GM18498 (cell line): ENCODE measurements around the gene KLHL29.

Experiments used
- ATAC-seq: cut with Tn5 transposase; IDR thresholded peaks from one replicate; pipeline ENCODE4 v1.9.1; 2021; ENCODE audit warnings: mild to moderate bottlenecking, moderate library complexity; ENCODE audit not compliant: unreplicated experiment

The KLHL29 gene

DNA sequence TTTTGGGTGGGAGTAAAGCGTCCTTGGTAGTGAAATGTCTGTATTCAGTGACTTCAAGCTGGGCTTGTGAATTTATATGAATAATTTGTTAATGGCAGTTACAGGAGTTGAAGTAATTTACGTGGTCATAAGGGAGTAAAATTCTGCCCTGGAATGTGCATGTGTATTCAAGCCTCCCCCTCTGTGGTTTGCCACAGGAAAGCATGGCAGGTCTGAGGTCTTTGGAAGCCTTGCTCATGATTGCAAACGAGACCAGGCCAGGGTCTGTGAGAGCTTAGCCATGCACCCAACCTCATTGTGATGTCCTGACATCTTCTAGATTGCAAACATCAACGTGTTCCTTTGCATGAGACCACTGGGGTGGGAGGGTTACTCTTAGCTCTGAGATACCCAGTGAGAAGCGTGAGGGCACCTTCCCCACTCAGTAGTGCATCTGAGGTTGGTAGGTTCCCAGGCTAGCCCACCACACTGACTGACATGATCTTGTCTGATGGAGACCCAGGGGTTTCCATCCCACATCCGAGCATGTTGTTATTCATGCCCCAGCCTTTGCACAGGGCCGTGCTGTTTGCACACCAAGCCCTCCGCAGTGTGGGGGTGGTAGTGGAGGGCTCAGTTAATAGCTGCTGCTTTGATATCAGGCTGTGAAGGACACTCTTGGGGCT lies 216.5 kb downstream of the KLHL29 start:
- no peak for ATAC-seq

GRCh38 chr2:23602116-23602515 lies 217.1 kb downstream of the KLHL29 start:
- no peak for ATAC-seq

- no peak for ATAC-seq
Measured at GRCh38 chr2:23603156-23603555, 218.2 kb downstream of the KLHL29 start.

DNA sequence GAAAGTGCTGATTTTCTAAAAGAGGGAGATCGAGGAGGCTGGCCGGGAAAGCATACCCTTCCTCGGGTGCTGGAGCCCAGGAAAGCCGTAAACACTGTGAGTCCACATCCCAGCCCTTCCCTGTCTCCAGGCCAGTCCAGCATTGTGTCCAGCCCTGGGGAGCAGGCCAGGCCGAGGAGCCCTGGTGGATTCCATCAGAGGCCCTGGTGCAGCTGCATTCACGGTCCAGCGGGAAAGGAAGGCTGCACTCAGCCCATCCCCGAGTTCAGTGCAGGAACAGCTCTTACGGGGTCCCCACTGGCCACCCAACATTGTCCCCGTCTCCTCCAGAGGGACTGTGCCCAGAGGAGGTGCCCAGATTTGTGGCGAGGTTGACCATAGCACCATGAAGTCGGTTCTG lies 218.6 kb downstream of the KLHL29 start:
- no peak for ATAC-seq

GRCh38 chr2:23604731-23605130 lies 219.8 kb downstream of the KLHL29 start:
- ATAC-seq = no peak

- ATAC-seq = no peak
Measured at GRCh38 chr2:23605236-23605635, 220.3 kb downstream of the KLHL29 start.

- ATAC-seq = no peak
Measured at GRCh38 chr2:23606196-23606595, 221.2 kb downstream of the KLHL29 start.

- ATAC-seq = no peak
Measured at GRCh38 chr2:23606968-23607367, 222.0 kb downstream of the KLHL29 start.

- no peak for ATAC-seq
Measured at GRCh38 chr2:23607925-23608324, 222.9 kb downstream of the KLHL29 start.

- ATAC-seq = no peak
Measured at GRCh38 chr2:23609254-23609653, 224.3 kb downstream of the KLHL29 start.

GRCh38 chr2:23611839-23612238 lies 226.9 kb downstream of the KLHL29 start:
- no peak for ATAC-seq

DNA sequence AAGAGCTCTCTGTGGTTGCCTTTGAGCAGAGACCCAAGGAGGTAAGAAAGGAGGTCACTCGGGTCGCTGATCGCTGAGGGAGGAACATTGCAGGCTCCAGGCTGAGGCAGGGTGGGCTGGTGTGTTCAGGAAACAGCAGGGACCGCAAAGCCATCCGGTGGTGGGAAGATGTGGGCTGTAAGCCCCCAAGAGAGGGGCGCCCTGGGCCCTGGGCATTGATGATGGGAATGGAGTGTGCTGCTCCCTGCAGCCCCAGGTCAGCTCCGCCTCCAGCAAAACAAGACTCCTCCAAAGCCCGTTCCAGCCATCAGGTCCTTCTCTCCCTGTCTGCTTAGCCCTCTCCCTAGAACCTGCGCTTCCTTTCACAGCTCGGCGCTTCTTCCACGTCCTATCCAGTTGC lies 229.7 kb downstream of the KLHL29 start:
- ATAC-seq = no peak

DNA sequence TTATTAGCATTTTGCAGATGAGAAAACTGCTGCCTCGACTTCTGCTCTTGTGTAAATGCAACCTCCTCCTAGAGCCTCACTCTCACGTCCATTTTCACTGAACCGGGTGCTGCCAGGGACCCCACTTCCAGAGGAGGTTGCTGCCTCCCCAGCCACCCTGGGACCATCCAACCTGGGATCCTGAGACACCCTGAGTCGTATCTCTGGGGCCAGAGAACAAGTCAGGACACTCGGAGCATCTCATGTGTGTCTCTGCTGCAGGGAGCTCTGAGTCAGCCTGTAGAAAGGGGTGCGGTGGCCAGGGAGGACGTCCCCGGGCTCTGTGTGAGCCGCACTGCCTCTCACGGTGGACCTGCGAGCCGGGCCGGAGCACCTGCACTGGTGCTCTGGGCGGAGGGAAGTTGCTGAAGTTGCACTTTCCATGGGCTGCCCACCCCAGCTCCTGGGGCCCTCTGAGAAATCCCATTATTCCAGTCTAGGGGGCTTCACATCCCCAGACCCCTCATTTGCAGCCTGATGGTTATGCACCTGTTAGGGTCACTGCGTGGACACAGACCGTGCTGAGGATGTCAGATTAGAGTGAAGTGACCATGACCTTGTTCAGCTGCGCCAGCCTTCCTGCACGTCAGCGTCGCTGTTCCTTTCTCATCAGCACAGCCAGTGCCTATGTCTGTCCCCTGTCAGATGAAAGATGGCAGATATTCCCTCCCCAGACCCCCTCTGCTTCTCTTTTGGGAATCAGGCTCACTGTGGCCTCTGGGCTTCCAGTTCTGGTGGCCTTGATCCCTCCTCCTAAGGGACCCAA lies 230.4 kb downstream of the KLHL29 start:
- no peak for ATAC-seq

GRCh38 chr2:23616630-23617029 lies 231.7 kb downstream of the KLHL29 start:
- ATAC-seq = no peak

DNA sequence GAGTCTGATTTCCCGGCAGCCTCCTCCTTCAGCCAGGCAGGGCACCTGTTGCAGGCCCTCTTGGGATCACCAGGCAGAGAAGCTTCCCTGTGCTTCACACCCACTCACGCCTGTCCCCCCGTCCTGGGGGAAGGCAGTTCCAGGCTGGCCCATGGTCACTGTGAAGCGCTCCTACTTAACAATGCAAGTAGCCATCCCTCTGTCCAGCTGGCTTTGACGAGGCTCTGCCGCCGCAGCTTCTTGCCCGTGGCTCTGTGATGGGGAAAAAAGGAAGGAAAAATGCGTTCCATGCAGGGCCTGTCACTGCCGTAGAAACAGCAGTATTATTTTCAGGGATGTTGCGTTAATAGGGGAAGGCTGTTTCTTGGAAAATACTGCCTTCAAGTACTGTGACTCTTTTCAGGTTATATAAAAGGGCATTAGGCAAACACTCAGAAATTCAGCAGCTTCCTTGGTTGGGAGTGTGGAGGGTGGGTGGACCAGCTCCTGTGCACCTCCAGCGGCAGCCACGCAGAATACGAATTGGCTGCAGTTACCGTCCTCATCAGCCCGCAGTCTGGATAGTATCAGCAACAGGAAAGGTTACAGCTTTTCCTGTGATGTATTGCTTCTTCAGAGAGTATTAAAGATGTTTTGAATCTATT lies 232.3 kb downstream of the KLHL29 start:
- no peak for ATAC-seq

- no peak for ATAC-seq
Measured at GRCh38 chr2:23617811-23618215, 232.8 kb downstream of the KLHL29 start.

DNA sequence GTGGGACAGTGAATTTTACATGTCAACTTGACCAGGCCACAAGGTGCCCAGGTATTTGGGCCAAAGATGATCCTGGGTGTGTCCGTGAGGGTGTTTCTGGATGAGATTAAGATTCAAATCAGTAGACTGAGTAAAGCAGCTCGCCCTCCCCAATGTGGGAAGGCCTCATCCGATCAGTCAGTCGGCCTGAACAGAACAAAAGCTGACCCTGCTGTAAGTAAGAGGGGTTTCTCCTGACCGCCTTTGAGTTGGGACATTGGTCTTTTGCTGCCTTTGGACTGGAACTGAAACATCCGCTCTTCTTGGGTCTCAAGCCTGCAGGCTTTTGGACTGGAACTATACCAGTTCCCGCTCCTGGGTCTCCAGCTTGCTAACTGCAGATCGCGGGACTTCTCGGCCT lies 233.3 kb downstream of the KLHL29 start:
- ATAC-seq = no peak

GRCh38 chr2:23618794-23619530 lies 234.0 kb downstream of the KLHL29 start:
- no peak for ATAC-seq

DNA sequence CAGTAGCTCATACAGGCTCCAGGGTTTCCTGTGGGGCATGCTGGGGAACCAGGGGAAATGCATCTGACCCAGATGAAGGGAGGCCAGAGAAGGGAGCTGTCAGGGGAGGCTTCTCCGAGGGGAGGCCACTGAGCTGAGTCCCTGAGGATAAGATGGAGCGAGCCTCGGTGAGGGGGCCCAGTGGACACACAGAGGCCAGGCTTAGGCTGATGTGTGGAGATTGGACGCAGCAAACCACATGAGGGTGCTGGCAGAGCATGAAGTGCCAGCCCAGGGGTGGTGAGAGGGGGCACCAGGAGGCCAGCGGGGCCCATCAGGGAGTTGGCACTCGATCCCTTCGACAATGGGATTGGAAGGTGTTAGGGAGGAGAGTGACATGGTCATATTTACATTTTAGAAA lies 235.0 kb downstream of the KLHL29 start:
- no peak for ATAC-seq

GRCh38 chr2:23620841-23621341 lies 235.9 kb downstream of the KLHL29 start:
- ATAC-seq = no peak

DNA sequence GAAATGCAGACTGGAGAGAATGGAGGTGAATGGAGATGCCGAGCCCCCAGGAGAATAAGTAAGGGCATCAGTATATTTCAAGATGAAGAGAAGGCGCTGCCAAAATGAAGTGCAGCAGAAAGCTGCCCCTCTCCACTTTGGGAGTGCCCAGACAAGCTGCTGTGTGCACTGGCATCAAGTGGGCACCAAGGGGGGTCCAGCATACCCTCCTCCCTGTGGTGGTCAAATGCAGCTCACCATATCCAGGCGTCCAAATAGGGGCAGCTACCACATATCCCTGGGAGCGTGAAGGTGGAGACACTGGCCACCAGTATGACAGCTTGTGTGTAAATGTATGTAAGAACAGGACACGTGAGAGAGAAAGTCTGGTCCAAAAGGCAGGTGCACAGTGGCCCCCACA lies 236.6 kb downstream of the KLHL29 start:
- no peak for ATAC-seq
